GM12864 (cell line): Measurements from ENCODE around the gene GLS.
A peak's percentile ranks its signal among the peaks of the same experiment; 100 is the strongest.

ENCODE experiments used
- DNase-seq: peaks from one replicate; pipeline ENCODE4 v3.0.0-alpha.2; 2011; ENCODE audit warnings: low read depth
- H3K4me3 ChIP-seq: 2 replicates; pipeline ENCODE4 v1.5.1; 2011; ENCODE audit warnings: mild to moderate bottlenecking, low read depth, low read length, control low read depth
- CTCF ChIP-seq: IDR thresholded peaks from 2 replicates; pipeline ENCODE4 v1.5.1; 2011; ENCODE audit warnings: low read depth, mild to moderate bottlenecking, moderate library complexity, low read length, control low read depth, inconsistent platforms; ENCODE audit errors: missing control alignments

The GLS gene

GRCh38 chr2:191010887-191011885, 130.6 kb downstream of the GLS start:
- H3K4me3 ChIP-seq = peak overlapping the region; percentile 84
- DNase-seq = no peak
- no peak for TF ChIP-seq CTCF

- no peak for TF ChIP-seq CTCF
- peak overlapping the region; percentile 84 for H3K4me3 ChIP-seq
- DNase-seq = no peak
Observed at GRCh38 chr2:191012346-191012745, 131.7 kb downstream of the GLS start.

- DNase-seq = no peak
- no peak for TF ChIP-seq CTCF
- H3K4me3 ChIP-seq = peak overlapping the region; percentile 84
Observed at GRCh38 chr2:191012845-191013681, 132.4 kb downstream of the GLS start.

- TF ChIP-seq CTCF = no peak
- no peak for DNase-seq
- H3K4me3 ChIP-seq = peak overlapping the region; percentile 84
Observed at GRCh38 chr2:191013682-191013931, 133.0 kb downstream of the GLS start.

- no peak for TF ChIP-seq CTCF
- H3K4me3 ChIP-seq = peak within 1 kb of the TSS; percentile 84
- peak; percentile 85 for DNase-seq
Observed at GRCh38 chr2:191013932-191014652, 133.5 kb downstream of the GLS start, which contains the start of gene STAT1. TSS of gene STAT1 (minus strand) at chr2:191014171. CDS start at chr2:191010003, 4,168 bp downstream.

- peak overlapping the region; percentile 49 for H3K4me3 ChIP-seq
- DNase-seq = no peak
- TF ChIP-seq CTCF = no peak
Observed at GRCh38 chr2:191014653-191015020, 134.0 kb downstream of the GLS start.
